RWPE1 (cell line): Measurements from ENCODE around the gene CEP170B.
A peak's percentile ranks its signal among the peaks of the same experiment; 100 is the strongest.
"Not testable (repeated sequence)": the region's sequence is repeated elsewhere in the genome, so short reads cannot be mapped to it uniquely, and the experiment has no call there.

ENCODE experiments used
- CTCF ChIA-PET: fragments of 350-600 bp; sonication (Branson Sonifier 250); formaldehyde crosslinking; extraction: SDS; loops from one replicate; lab custom pipeline; 2021; lab: Yijun Ruan, JAX
- POLR2A ChIA-PET: fragments of 400-600 bp; formaldehyde crosslinking; extraction: SDS; loops from one replicate; lab custom pipeline; 2020; ENCODE audit warnings: antibody characterized with exemption; ENCODE audit not compliant: low non-redundant PET; lab: Yijun Ruan, JAX
- DNase-seq: peaks from one replicate; pipeline ENCODE4 v3.0.0; 2012; ENCODE audit warnings: low spot score
- H3K27ac ChIP-seq: fragments of 450-650 bp; 2 replicates; pipeline ENCODE4 v1.5.1; 2017
- CTCF ChIP-seq: fragments of 450-650 bp; conservative IDR thresholded peaks from 2 replicates; pipeline ENCODE4 v1.5.1; 2017; ENCODE audit warnings: low read depth, mild to moderate bottlenecking

CEP170B gene

DNA sequence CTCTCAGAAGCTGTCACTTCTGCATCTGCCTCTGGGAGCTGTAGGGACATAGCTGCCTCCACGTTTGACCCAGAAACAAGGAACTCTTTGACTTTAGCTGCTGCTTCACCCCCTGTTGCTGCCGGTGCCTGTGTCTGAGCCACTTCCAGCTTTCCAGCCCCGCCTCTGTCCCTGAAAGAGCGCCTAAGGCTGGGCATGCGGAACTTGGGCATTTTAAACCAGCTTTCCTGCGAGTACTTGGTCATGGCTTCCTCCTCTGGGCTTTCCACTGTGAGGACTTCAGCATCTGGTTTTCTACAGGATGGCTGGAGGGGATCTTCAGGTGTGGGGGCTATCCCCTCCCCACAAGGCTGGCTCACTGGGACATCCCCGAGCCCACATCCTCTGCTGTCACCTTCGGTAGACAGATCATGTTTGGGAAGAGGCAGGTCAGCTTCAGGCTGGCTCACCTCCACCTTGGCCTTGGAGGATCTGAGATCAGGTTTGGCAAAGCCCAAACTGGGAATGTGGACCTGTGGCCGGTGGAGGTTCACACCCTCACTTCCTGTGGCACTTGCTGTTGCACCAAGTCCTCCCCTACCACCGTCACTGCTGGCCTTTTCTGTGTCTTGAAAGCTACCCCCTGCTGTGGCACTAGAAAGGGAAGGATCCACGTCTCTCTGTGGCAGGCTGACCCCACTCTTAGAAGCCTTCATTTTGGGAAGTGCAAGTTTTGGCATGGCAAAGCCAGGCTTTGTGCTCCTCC lies 74.8 kb downstream of the CEP170B start:
- no peak for TF ChIP-seq CTCF
- DNase-seq, result no peak
- POLR2A ChIA-PET, result no interaction called here
- peak overlapping the region; percentile 43 for H3K27ac ChIP-seq
- CTCF ChIA-PET, result interaction anchor here (0.6 kb wide), 2 partner anchors 349 to 1471 kb away, joined by 3 read pairs; no protein-coding TSS in a partner anchor

DNA sequence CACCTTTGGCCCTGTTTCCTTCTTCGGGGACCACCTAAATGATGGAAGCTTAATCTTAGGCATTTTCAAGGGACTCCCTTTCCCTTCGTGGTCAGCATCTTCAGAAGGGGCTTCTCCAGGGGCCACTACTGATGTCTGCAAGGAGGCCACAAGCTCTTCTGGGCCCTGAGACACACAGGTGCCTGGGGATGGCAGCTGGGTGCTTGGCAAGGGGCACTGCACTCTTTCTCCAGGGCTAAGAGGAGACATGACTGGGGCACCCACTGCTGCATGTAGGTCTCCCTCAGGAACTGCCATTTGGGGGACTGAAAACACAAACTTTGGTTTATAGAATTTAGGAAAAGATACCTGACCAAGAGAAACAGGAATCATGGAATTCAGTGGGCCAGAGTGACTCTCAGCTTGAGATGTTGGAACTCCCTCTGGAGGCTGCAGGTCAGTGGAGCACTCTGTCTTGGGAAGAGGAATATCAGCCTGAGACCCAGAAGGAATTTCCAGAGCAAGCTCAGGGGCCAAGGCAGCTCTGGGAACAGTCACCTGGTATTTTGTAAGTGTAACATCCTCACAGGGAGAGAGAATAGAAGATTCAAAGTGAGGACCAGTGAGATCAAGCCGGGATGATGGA lies 75.6 kb downstream of the CEP170B start:
- no peak for TF ChIP-seq CTCF
- CTCF ChIA-PET, result interaction anchor here (0.6 kb wide), 1 partner anchor 1470 kb away, joined by 3 read pairs; no protein-coding TSS in a partner anchor
- no peak for DNase-seq
- peak overlapping the region; percentile 43 for H3K27ac ChIP-seq
- POLR2A ChIA-PET, result no interaction called here

DNA sequence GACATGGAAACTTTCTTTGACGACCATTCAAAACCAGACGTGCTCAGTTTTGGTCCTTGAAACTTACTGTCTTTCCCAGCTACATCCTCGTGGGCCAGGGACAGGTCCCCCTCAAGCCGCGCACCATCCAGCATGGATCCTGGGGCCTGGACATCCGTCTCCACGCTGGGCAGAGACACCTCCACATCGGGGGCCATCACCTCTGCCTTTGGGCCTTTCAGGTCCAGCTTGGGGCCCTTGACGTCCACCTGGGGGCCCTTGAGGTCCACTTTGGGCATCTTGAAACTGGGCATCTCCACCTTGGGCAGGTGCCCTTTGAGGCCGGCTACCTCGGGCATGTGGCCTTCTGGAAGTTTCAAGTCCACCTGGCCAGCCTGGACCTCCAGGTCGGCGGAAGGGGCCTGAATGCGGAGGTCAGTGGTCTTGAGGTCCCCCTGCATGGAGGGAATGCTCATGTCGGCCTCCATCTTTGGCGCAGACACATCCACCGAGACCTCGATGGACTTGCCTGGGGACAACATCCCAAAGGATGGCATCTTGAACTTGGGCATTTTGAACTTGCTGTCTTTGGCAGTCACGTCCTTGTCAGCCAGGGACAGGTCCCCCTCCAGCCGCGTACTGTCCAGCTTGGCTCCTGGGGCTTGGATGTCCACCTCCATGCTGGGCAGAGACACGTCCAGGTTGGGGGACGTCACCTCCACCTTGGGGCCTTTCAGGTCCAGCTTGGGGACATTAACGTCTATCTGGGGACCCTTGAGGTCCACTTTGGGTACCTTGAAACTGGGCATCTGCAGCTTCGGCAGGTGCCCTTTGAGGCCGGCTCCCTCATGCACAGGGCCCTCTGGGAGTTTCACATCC lies 76.7 kb downstream of the CEP170B start:
- H3K27ac ChIP-seq, result no peak overlapping the region
- ChIA-PET CTCF (no interaction called here), POLR2A (no interaction called here)
- DNase-seq, result no peak
- no peak for TF ChIP-seq CTCF

DNA sequence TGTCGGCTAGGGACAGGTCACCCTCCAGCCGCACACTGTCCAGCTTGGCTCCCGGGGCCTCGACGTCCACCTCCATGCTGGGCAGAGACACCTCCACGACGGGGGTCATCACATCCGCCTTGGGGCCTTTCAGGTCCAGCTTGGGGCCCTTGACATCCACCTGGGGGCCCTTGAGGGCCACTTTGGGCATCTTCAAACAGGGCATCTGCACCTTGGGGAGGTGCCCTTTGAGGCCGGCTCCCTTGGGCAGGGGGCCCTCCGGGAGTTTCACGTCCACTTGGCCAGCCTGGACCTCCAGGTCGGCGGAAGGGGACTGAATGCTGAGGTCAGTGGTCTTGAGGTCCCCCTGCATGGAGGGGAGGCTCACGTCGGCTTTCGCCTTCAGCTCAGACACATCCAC lies 77.5 kb downstream of the CEP170B start:
- no peak for TF ChIP-seq CTCF
- no peak overlapping the region for H3K27ac ChIP-seq
- no peak for DNase-seq
- POLR2A ChIA-PET, result no interaction called here
- CTCF ChIA-PET, result no interaction called here

- POLR2A ChIA-PET, DNase-seq, CTCF ChIA-PET, H3K27ac ChIP-seq: not testable (repeated sequence)
Observed at GRCh38 chr14:104943216-104944015, 78.3 kb downstream of the CEP170B start.

DNA sequence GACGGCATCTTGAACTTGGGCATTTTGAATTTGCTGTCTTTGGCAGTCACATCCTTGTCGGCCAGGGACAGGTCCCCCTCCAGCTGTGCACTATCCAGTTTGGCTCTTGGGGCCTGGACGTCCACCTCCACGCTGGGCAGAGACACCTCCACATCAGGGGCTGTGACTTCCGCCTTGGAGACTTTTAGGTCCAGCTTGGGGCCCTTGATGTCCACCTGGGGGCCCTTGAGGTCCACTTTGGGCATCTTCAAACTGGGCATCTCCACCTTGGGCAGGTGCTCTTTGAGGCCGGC lies 78.9 kb downstream of the CEP170B start:
- CTCF ChIA-PET, H3K27ac ChIP-seq, POLR2A ChIA-PET, DNase-seq: not testable (repeated sequence)

- CTCF ChIA-PET, H3K27ac ChIP-seq, DNase-seq, POLR2A ChIA-PET: not testable (repeated sequence)
Observed at GRCh38 chr14:104944436-104945205, 79.6 kb downstream of the CEP170B start.

GRCh38 chr14:104945266-104945665 lies 80.2 kb downstream of the CEP170B start:
- CTCF ChIA-PET, result not testable (repeated sequence)

More at GRCh38 chr14:104945266-104945665, 80.2 kb downstream of the CEP170B start:
- POLR2A ChIA-PET, H3K27ac ChIP-seq, DNase-seq: not testable (repeated sequence)
